IMR-90 (cell line): ENCODE data around the gene SYCP2. TPM values are rescaled to one million over a fixed set of nuclear protein-coding genes. Genes with fewer than 3 reads are reported as not detected.

ENCODE experiments used
- ATAC-seq: fragments of 200-7000 bp; cut with Tn5 transposase; 2 replicates; pipeline ENCODE4 v1.9.1; 2020; ENCODE audit warnings: low read depth, mild to moderate bottlenecking, moderate library complexity
- BruUV-seq: library from RNA; stranded (reverse); fragments of 400-500 nt; replicated peaks from 2 replicates; lab custom pipeline; 2021; lab: Mats Ljungman, UMichigan
- CTCF ChIA-PET: fragments of 300-600 bp; formaldehyde crosslinking; extraction: SDS; loops from one replicate; lab custom pipeline; 2021; ENCODE audit warnings: antibody characterized with exemption; lab: Yijun Ruan, JAX
- POLR2A ChIA-PET: fragments of 300-600 bp; sonication (Branson Sonifier 250); formaldehyde crosslinking; loops from one replicate; lab custom pipeline; 2022; ENCODE audit warnings: antibody characterized with exemption; ENCODE audit not compliant: unreplicated experiment; lab: Charles Lee
- DNase-seq: peaks from one replicate; pipeline ENCODE4 v3.0.0; 2013
- H2AFZ ChIP-seq: replicated peaks from 2 replicates; pipeline ENCODE3; 2013; ENCODE audit warnings: low read length, mild to moderate bottlenecking; ENCODE audit not compliant: poor library complexity
- H2AK5ac ChIP-seq: 2 replicates; pipeline ENCODE4 v1.6.1; 2013; ENCODE audit warnings: low read depth, low read length, inconsistent platforms
- H2AK9ac ChIP-seq: replicated peaks from 2 replicates; pipeline ENCODE3; 2013; ENCODE audit warnings: mild to moderate bottlenecking, low read depth, low read length, moderate library complexity; ENCODE audit not compliant: poor library complexity
- H2BK120ac ChIP-seq: 2 replicates; pipeline ENCODE4 v1.6.1; 2013; ENCODE audit warnings: low read depth, low read length, inconsistent platforms
- H2BK15ac ChIP-seq: 3 replicates; pipeline ENCODE4 v1.6.1; 2013; ENCODE audit warnings: low read depth, low read length, inconsistent platforms
- H2BK20ac ChIP-seq: 2 replicates; pipeline ENCODE4 v1.6.1; 2013; ENCODE audit warnings: low read depth, mild to moderate bottlenecking, inconsistent platforms, low read length, moderate library complexity
- H2BK5ac ChIP-seq: 2 replicates; pipeline ENCODE4 v1.6.1; 2013; ENCODE audit warnings: mild to moderate bottlenecking, low read depth, low read length, inconsistent platforms; ENCODE audit not compliant: poor library complexity, severe bottlenecking
- H3K14ac ChIP-seq: replicated peaks from 2 replicates; pipeline ENCODE4 v1.6.1; 2013; ENCODE audit warnings: low read depth, low read length, inconsistent platforms
- H3K18ac ChIP-seq: 2 replicates; pipeline ENCODE4 v1.6.1; 2013; ENCODE audit warnings: low read depth, low read length, control low read depth
- H3K23ac ChIP-seq: 2 replicates; pipeline ENCODE4 v1.6.1; 2013; ENCODE audit warnings: low read depth, low read length, inconsistent platforms
- H3K27ac ChIP-seq: 2 replicates; pipeline ENCODE4 v1.5.1; 2013; ENCODE audit warnings: mild to moderate bottlenecking, control low read depth, low read length; ENCODE audit not compliant: insufficient read depth
- H3K27me3 ChIP-seq: 2 replicates; pipeline ENCODE4 v1.6.1; 2013; ENCODE audit warnings: low read length; ENCODE audit not compliant: control insufficient read depth, insufficient read depth
- H3K36me3 ChIP-seq: 2 replicates; pipeline ENCODE4 v1.6.1; 2013; ENCODE audit warnings: low read length, mixed read lengths; ENCODE audit not compliant: control insufficient read depth, insufficient read depth
- H3K4ac ChIP-seq: 2 replicates; pipeline ENCODE4 v1.6.1; 2013; ENCODE audit warnings: low read depth, low read length, inconsistent platforms
- H3K4me1 ChIP-seq: 2 replicates; pipeline ENCODE4 v1.6.1; 2013; ENCODE audit warnings: low read length, mixed read lengths; ENCODE audit not compliant: control insufficient read depth, insufficient read depth
- H3K4me2 ChIP-seq: 2 replicates; pipeline ENCODE4 v1.6.1; 2013; ENCODE audit warnings: low read depth, mild to moderate bottlenecking, control low read depth, low read length, moderate library complexity
- H3K4me3 ChIP-seq: 2 replicates; pipeline ENCODE4 v1.5.1; 2013; ENCODE audit warnings: low read depth, mild to moderate bottlenecking, control low read depth, low read length, moderate library complexity; ENCODE audit not compliant: insufficient read depth
- H3K56ac ChIP-seq: 2 replicates; pipeline ENCODE4 v1.6.1; 2013; ENCODE audit warnings: low read length, inconsistent platforms; ENCODE audit not compliant: insufficient read depth; ENCODE audit errors: extremely low read depth
- H3K79me1 ChIP-seq, 2 experiments: 2 replicates each; pipeline ENCODE4 v1.6.1; 2013; ENCODE audit warnings: low read length in 2 of 2, inconsistent platforms in 1 of 2, low read depth in 1 of 2
- H3K9ac ChIP-seq: 2 replicates; pipeline ENCODE4 v1.6.1; 2013; ENCODE audit warnings: low read depth, low read length, control low read depth
- H3K9me1 ChIP-seq: 2 replicates; pipeline ENCODE4 v1.6.1; 2013; ENCODE audit warnings: low read length, inconsistent platforms; ENCODE audit not compliant: insufficient read depth
- H3K9me3 ChIP-seq: 2 replicates; pipeline ENCODE4 v1.6.1; 2013; ENCODE audit warnings: low read length; ENCODE audit not compliant: control insufficient read depth, insufficient read depth
- H4K20me1 ChIP-seq: 2 replicates; pipeline ENCODE4 v1.6.1; 2013; ENCODE audit warnings: low read length, inconsistent platforms; ENCODE audit not compliant: insufficient read depth
- H4K5ac ChIP-seq: 2 replicates; pipeline ENCODE4 v1.6.1; 2013; ENCODE audit warnings: mild to moderate bottlenecking, low read depth, low read length, control low read depth
- H4K8ac ChIP-seq, 2 experiments: 2 replicates each; pipeline ENCODE4 v1.6.1; 2013; ENCODE audit warnings: low read depth in 2 of 2, low read length in 2 of 2, control low read depth in 1 of 2, inconsistent platforms in 1 of 2
- H4K91ac ChIP-seq: 2 replicates; pipeline ENCODE4 v1.6.1; 2013; ENCODE audit warnings: low read depth, low read length, inconsistent platforms; ENCODE audit not compliant: insufficient read depth
- FOS ChIP-seq: fragments of 150-350 bp; IDR thresholded peaks from 2 replicates; pipeline ENCODE4 v1.6.1; 2016; ENCODE audit warnings: low read depth, low read length
- MXI1 ChIP-seq: IDR thresholded peaks from 2 replicates; pipeline ENCODE4 v1.6.1; 2012; ENCODE audit warnings: low read depth, mild to moderate bottlenecking, low read length, moderate library complexity, borderline replicate concordance
- WGBS, 2 experiments: methylation state at CpG; one replicate each; pipeline versions ENCODE4 v1.1.5 to v1.1.7; 2013; ENCODE audit warnings: missing lambda C conversion rate in 2 of 2; ENCODE audit not compliant: insufficient read length in 1 of 2; ENCODE audit errors: extremely low coverage in 2 of 2; 5-methylcytosine and 5-hydroxymethylcytosine counted together
- dilution Hi-C: fragments of 300-500 bp; cut with HindIII; formaldehyde crosslinking; loops from one replicate; pipeline ENCODE4 v1.14.3; 2018; ENCODE audit warnings: low sequenced_read_pairs; ENCODE audit not compliant: unreplicated experiment
- in situ Hi-C: fragments of 300-500 bp; cut with MboI; formaldehyde crosslinking; loops from 3 replicates; pipeline ENCODE4 v1.14.3; 2019; ENCODE audit warnings: low sequenced_read_pairs, inconsistent platforms, mixed read lengths
- intact Hi-C: fragments of 100-400 bp; cut with micrococcal nuclease; formaldehyde crosslinking; loops from 2 replicates; pipeline ENCODE4 v1.10.0; 2022
- polyA plus RNA-seq, 3 experiments: library from polyadenylated mRNA; depleted of rRNA; stranded (reverse); fragments of >200 nt; gene quantifications; 2 replicates each; pipeline ENCODE4 v1.2.3, GENCODE V29; 2012; ENCODE audit warnings: low replicate concordance in 1 of 3
- total RNA-seq: library from RNA; depleted of rRNA; stranded (reverse); fragments of >200 nt; gene quantifications from 2 replicates; pipeline ENCODE4 v1.2.3, GENCODE V29; 2012

Gene SYCP2
- total and polyA plus RNA-seq, 2 of the 4 experiments (the other 2 are of a cell fraction) = 0.18 to 0.31 TPM

DNA sequence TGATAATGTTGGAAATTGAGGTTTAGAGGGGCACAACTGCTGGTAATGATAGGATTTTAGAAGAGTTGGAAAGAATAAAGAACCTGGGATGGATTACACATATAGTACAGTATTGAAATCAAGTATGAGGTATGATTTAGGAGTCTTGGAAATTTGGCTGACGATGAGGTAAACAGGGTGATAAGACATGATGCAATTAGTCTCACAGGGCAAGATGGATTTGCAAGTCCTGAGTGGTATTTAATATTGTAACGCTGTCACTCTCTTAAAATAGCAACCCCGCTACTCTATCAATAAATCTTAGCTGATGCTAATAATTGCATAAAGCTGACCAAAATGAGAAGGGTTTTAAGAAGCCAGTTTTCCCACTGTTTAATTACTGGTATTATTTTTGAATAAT, 70.4 kb downstream of the SYCP2 start:
- Histone ChIP-seq H3K56ac (no peak overlapping the region), H2BK15ac (no peak overlapping the region), H3K79me1 (no peaks in the 10 kb centered on the region), H3K4ac (no peak overlapping the region), H3K9ac (no peak overlapping the region), H3K23ac (no peak overlapping the region), H3K4me3 (no peak overlapping the region), H2AK5ac (no peak overlapping the region), H2BK20ac (no peak overlapping the region), H2BK5ac (no peak overlapping the region), H2AFZ (no peak overlapping the region), H3K9me1 (no peaks in the 10 kb centered on the region), H3K4me2 (no peak overlapping the region), H3K9me3 (no peaks in the 10 kb centered on the region), H4K5ac (no peak overlapping the region), H4K8ac (no peak overlapping the region), H3K18ac (no peak overlapping the region), H2BK120ac (no peak overlapping the region), H4K20me1 (no peaks in the 10 kb centered on the region), H3K36me3 (no peaks in the 10 kb centered on the region), H4K91ac (no peak overlapping the region), H3K14ac (no peak overlapping the region), H3K27me3 (no peaks in the 10 kb centered on the region), H2AK9ac (no peak overlapping the region), H3K27ac (no peak overlapping the region), H3K4me1 (no peaks in the 10 kb centered on the region)
- no CpG with 5 or more reads among the region's 3 CpGs for WGBS, 2 experiments
- ChIA-PET CTCF (interaction anchor here (2.4 kb wide), 1 partner anchor 13 kb away, joined by 8 read pairs; no protein-coding TSS in a partner anchor), POLR2A (no interaction called here)
- dilution Hi-C loops (no loop called here), in situ Hi-C loops (no loop called here), intact Hi-C loops (no loop called here)
- BruUV-seq = no TSS peak
- ATAC-seq (no peak), DNase-seq (no peak)
- no peak for TF ChIP-seq FOS
- TF ChIP-seq MXI1 = no peak
